ENCODE measurements around the gene ATP10D. TPM values are rescaled to one million over a fixed set of nuclear protein-coding genes. Genes with fewer than 3 reads are reported as not detected.
A peak's percentile ranks its signal among the peaks of the same experiment; 100 is the strongest.

The ATP10D gene
- total RNA-seq, 6 donors from 2014 or later: 13.7 to 27.6 (median 22.1) TPM

GRCh38 chr4:47474799-47475198 lies 10.3 kb upstream of the ATP10D start:
- H3K36me3 ChIP-seq: no peaks in the 10 kb centered on the region
- TF ChIP-seq CTCF (IDR thresholded peaks at IDR 0.05) (no peak), POLR2A (IDR thresholded peaks at IDR 0.05) (no peak)
- H3K27ac ChIP-seq: no peak overlapping the region
- H3K27me3 ChIP-seq: no peaks in the 10 kb centered on the region
- DNase-seq (no peak), ATAC-seq (ENCODE audit: low FRiP score in 2 of 2) (no peak)
- WGBS, 2 donors: 48 to 70% methylated on average over 4 of the region's 4 CpGs
- no peaks in the 10 kb centered on the region for H3K9me3 ChIP-seq
- no peak overlapping the region for H3K4me3 ChIP-seq
- no peaks in the 10 kb centered on the region for H3K4me1 ChIP-seq

DNA sequence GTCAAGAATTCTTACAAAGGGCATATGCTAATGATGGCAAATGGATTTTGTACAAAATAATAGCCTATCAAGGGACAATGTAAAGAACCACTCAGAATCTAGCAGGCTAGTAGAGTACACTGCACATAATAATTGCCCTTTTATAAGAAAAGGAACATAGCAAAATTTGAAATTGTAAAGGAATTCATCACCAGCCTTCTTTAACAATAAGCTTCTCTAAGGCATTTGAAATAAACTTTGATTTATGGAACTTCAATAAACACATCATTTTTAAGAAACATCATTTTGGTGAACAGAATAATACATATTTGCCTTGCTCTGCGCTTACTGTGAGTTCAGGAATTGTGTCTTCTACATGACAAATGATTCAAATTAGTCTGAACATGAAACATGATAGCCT lies 9.7 kb upstream of the ATP10D start:
- Histone ChIP-seq H3K36me3 (no peaks in the 10 kb centered on the region), H3K27ac (no peak overlapping the region), H3K4me3 (no peak overlapping the region), H3K27me3 (no peaks in the 10 kb centered on the region), H3K4me1 (no peaks in the 10 kb centered on the region), H3K9me3 (no peaks in the 10 kb centered on the region)
- DNase-seq (no peak), ATAC-seq (ENCODE audit: low FRiP score in 2 of 2) (no peak)
- TF ChIP-seq POLR2AphosphoS5 (IDR thresholded peaks at IDR 0.05) (no peak), CTCF (IDR thresholded peaks at IDR 0.05) (no peak), POLR2A (IDR thresholded peaks at IDR 0.05) (no peak), EP300 (IDR thresholded peaks at IDR 0.05) (no peak)
- WGBS, 2 donors: 87 to 95% methylated on average over 1 of the region's 1 CpG

GRCh38 chr4:47478804-47479203 lies 6.3 kb upstream of the ATP10D start:
- Histone ChIP-seq H3K27ac (no peak overlapping the region), H3K4me1 (no peaks in the 10 kb centered on the region), H3K36me3 (no peaks in the 10 kb centered on the region), H3K9me3 (no peaks in the 10 kb centered on the region), H3K27me3 (no peaks in the 10 kb centered on the region), H3K4me3 (no peak overlapping the region)
- no peak for DNase-seq
- TF ChIP-seq EP300 (IDR thresholded peaks at IDR 0.05) (no peak), POLR2AphosphoS5 (IDR thresholded peaks at IDR 0.05) (no peak), CTCF (IDR thresholded peaks at IDR 0.05) (no peak), POLR2A (IDR thresholded peaks at IDR 0.05) (no peak)
- WGBS, 2 donors: 84 to 91% methylated on average over 4 of the region's 4 CpGs
- ATAC-seq (ENCODE audit: low FRiP score in 2 of 2): no peak

- Histone ChIP-seq H3K4me1 (peaks cover 5 to 17% (median 11%) of the 10 kb centered on the region in 4 donors), H3K27me3 (no peaks in the 10 kb centered on the region), H3K36me3 (no peaks in the 10 kb centered on the region), H3K27ac (no peak overlapping the region), H3K4me3 (no peak overlapping the region), H3K9me3 (no peaks in the 10 kb centered on the region)
- WGBS, 2 donors: 65 to 66% methylated on average over 4 of the region's 4 CpGs
- no peak for DNase-seq
- no peak for ATAC-seq (ENCODE audit: low FRiP score in 2 of 2)
- TF ChIP-seq CTCF (IDR thresholded peaks at IDR 0.05): no peak
Observed at GRCh38 chr4:47482326-47482725, 2.7 kb upstream of the ATP10D start.

DNA sequence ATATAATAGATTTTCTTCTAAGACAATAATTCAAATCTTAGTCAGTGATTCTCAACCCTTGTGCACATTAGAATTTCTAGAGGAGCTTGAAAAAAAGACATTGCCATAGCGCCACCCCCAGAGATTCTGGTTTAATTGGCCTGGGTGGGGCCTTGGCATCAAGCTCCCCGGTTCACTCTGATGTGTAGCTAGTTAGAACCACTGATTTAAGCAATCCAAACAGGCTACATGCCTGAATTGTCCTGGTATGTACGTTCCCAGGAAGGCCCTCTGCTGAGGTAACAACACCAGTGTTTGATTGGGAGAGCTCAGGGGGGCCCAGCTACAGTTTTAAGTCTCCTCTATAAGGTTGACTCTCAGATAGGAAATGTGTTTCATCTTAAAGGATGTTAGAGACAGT lies 1.3 kb upstream of the ATP10D start:
- Histone ChIP-seq H3K9me3 (no peaks in the 10 kb centered on the region), H3K4me1 (peaks cover 5 to 19% (median 13%) of the 10 kb centered on the region in 4 donors), H3K27me3 (no peaks in the 10 kb centered on the region), H3K36me3 (no peaks in the 10 kb centered on the region), H3K4me3 (no peak overlapping the region), H3K27ac (peak overlapping the region in 2 of 4 donors; percentile 92 to 93)
- DNase-seq (no peak), ATAC-seq (ENCODE audit: low FRiP score in 2 of 2) (no peak)
- TF ChIP-seq POLR2A (IDR thresholded peaks at IDR 0.05) (no peak), CTCF (IDR thresholded peaks at IDR 0.05) (no peak), POLR2AphosphoS5 (IDR thresholded peaks at IDR 0.05) (no peak), EP300 (IDR thresholded peaks at IDR 0.05) (no peak)
- 81 to 90% methylated on average over 3 of the region's 3 CpGs for WGBS, 2 donors

Data from upper lobe of left lung (tissue), 6 donors.